ENCODE results near the gene ALPL. TPM values are rescaled to one million over a fixed set of nuclear protein-coding genes. Genes with fewer than 3 reads are reported as not detected.

Gene ALPL
- total RNA-seq, 6 donors from 2014 or later = 72.3 to 327 (median 182) TPM

- 86 to 90% methylated on average over 20 to 21 of the region's 21 CpGs for WGBS, 2 donors
- DNase-seq = no peak
These were observed 102.0 kb downstream of the ALPL start for GRCh38 chr1:21610989-21611785.

GRCh38 chr1:21612057-21612456 is 102.8 kb downstream of the ALPL start:
- no peak overlapping the region for H3K4me3 ChIP-seq
- DNase-seq (no peak), ATAC-seq (ENCODE audit: low FRiP score in 2 of 2) (no peak)
- H3K9me3 ChIP-seq = no peaks in the 10 kb centered on the region
- WGBS, 2 donors = 89 to 93% methylated on average over 13 of the region's 13 CpGs
- no peak overlapping the region for H3K27ac ChIP-seq
- peaks cover 0 to 11% (median 3%) of the 10 kb centered on the region in 4 donors for H3K4me1 ChIP-seq
- no peak for TF ChIP-seq POLR2A (IDR thresholded peaks at IDR 0.05)
- no peaks in the 10 kb centered on the region for H3K27me3 ChIP-seq
- H3K36me3 ChIP-seq = peaks cover 0 to 13% (median 0%) of the 10 kb centered on the region in 4 donors

More at GRCh38 chr1:21610989-21611785, 102.0 kb downstream of the ALPL start:
- Histone ChIP-seq H3K27ac (no peak overlapping the region), H3K36me3 (peaks cover 0 to 13% (median 0%) of the 10 kb centered on the region in 4 donors), H3K9me3 (no peaks in the 10 kb centered on the region), H3K4me1 (peaks cover 0 to 17% (median 3%) of the 10 kb centered on the region in 4 donors), H3K27me3 (no peaks in the 10 kb centered on the region), H3K4me3 (no peak overlapping the region)
- ATAC-seq (ENCODE audit: low FRiP score in 2 of 2) = no peak
- TF ChIP-seq CTCF (IDR thresholded peaks at IDR 0.05) = no peak

GRCh38 chr1:21613072-21613867 is 104.0 kb downstream of the ALPL start:
- Histone ChIP-seq H3K27ac (no peak overlapping the region), H3K4me3 (no peak overlapping the region), H3K27me3 (no peaks in the 10 kb centered on the region), H3K4me1 (peaks cover 0 to under 1% (median 0%) of the 10 kb centered on the region in 4 donors), H3K36me3 (peaks cover 0 to 13% (median 0%) of the 10 kb centered on the region in 4 donors), H3K9me3 (no peaks in the 10 kb centered on the region)
- DNase-seq (no peak), ATAC-seq (ENCODE audit: low FRiP score in 2 of 2) (no peak)
- 81 to 87% methylated on average over 19 of the region's 19 CpGs for WGBS, 2 donors
- TF ChIP-seq EP300 (IDR thresholded peaks at IDR 0.05) (no peak), POLR2AphosphoS5 (IDR thresholded peaks at IDR 0.05) (no peak), CTCF (IDR thresholded peaks at IDR 0.05) (no peak), POLR2A (IDR thresholded peaks at IDR 0.05) (no peak)

- 57 to 78% methylated on average over 6 to 11 of the region's 11 CpGs for WGBS, 2 donors
- TF ChIP-seq POLR2AphosphoS5 (IDR thresholded peaks at IDR 0.05) (no peak), CTCF (IDR thresholded peaks at IDR 0.05) (no peak), POLR2A (IDR thresholded peaks at IDR 0.05) (no peak), EP300 (IDR thresholded peaks at IDR 0.05) (no peak)
- ATAC-seq (ENCODE audit: low FRiP score in 2 of 2) (no peak), DNase-seq (no peak)
- H3K4me3 ChIP-seq = no peak overlapping the region
- H3K27me3 ChIP-seq = no peaks in the 10 kb centered on the region
- no peaks in the 10 kb centered on the region for H3K9me3 ChIP-seq
- H3K36me3 ChIP-seq = peaks cover 0 to 13% (median 0%) of the 10 kb centered on the region in 4 donors
- peaks cover 0 to 2% (median 0%) of the 10 kb centered on the region in 4 donors for H3K4me1 ChIP-seq
- no peak overlapping the region for H3K27ac ChIP-seq
These were observed 105.3 kb downstream of the ALPL start for GRCh38 chr1:21614419-21615115.

- DNase-seq (no peak), ATAC-seq (ENCODE audit: low FRiP score in 2 of 2) (no peak)
- peaks cover 0 to 11% (median 0%) of the 10 kb centered on the region in 4 donors for H3K36me3 ChIP-seq
- H3K27ac ChIP-seq = no peak overlapping the region
- WGBS, 2 donors = 61 to 64% methylated on average over 8 of the region's 8 CpGs
- no peaks in the 10 kb centered on the region for H3K27me3 ChIP-seq
- peaks cover 0 to 14% (median 8%) of the 10 kb centered on the region in 4 donors for H3K4me1 ChIP-seq
- no peak overlapping the region for H3K4me3 ChIP-seq
- no peaks in the 10 kb centered on the region for H3K9me3 ChIP-seq
- TF ChIP-seq EP300 (IDR thresholded peaks at IDR 0.05) (no peak), POLR2AphosphoS5 (IDR thresholded peaks at IDR 0.05) (no peak)
These were observed 107.1 kb downstream of the ALPL start for GRCh38 chr1:21616372-21616771.

Measured in upper lobe of left lung (tissue), 6 donors.